HCT116 (cell line): ENCODE measurements around the gene GAK. TPM values are rescaled to one million over a fixed set of nuclear protein-coding genes. Genes with fewer than 3 reads are reported as not detected.

Source experiments
- ATAC-seq: fragments of 200-7000 bp; cut with Tn5 transposase; 2 replicates; pipeline ENCODE4 v1.9.1; 2020; ENCODE audit warnings: mild to moderate bottlenecking, moderate library complexity
- BruUV-seq: library from RNA; stranded (reverse); fragments of 400-500 nt; replicated peaks from 2 replicates; lab custom pipeline; 2021; lab: Mats Ljungman, UMichigan
- CTCF ChIA-PET: fragments of 300-600 bp; sonication (Branson Sonifier 250); formaldehyde crosslinking; loops from one replicate; lab custom pipeline; 2021; ENCODE audit warnings: antibody characterized with exemption; lab: Charles Lee
- POLR2A ChIA-PET: fragments of 300-600, 350-600 bp; sonication (Branson Sonifier 250); formaldehyde crosslinking; loops from one replicate; lab custom pipeline; 2021; ENCODE audit warnings: antibody characterized with exemption; lab: Charles Lee
- RAD21 ChIA-PET, 2 experiments: fragments of 300-600 bp; sonication (Branson Sonifier 250); formaldehyde crosslinking; loops; one replicate each; lab custom pipeline; 2023; ENCODE audit warnings: low total read pairs in 2 of 2; ENCODE audit not compliant: uncharacterized antibody in 2 of 2, unreplicated experiment in 2 of 2, low non-redundant PET in 1 of 2; lab: Charles Lee
- DNase-seq: peaks from one replicate; pipeline ENCODE4 v3.0.0-alpha.2; 2010; ENCODE audit warnings: low read depth, low spot score
- H2AFZ ChIP-seq: fragments of 200-600 bp; shearing (Covaris generic), sonication (generic); 2 replicates; pipeline ENCODE4 v1.6.1; 2017; ENCODE audit warnings: low read depth, mixed run types, mixed read lengths, antibody characterized with exemption, low read length; ENCODE audit not compliant: poor library complexity, severe bottlenecking
- H3K27ac ChIP-seq: 2 replicates; pipeline ENCODE4 v1.5.1; 2012; ENCODE audit warnings: low read depth, low read length
- H3K27me3 ChIP-seq: fragments of 200-600 bp; sonication (generic); 2 replicates; pipeline ENCODE4 v1.6.1; 2016; ENCODE audit warnings: mixed run types, low read length, mixed read lengths; ENCODE audit not compliant: insufficient read depth
- H3K36me3 ChIP-seq, 2 experiments: fragments of 200-500 bp in 1 of 2; fragments of 200-600 bp in 1 of 2; sonication (Bioruptor generic) in 1 of 2; sonication (generic) in 1 of 2; 2 replicates each; pipeline versions ENCODE4 v1.5.1 to v1.6.1; 2014 to 2016; ENCODE audit warnings: low read length in 2 of 2, inconsistent platforms in 1 of 2, mixed read lengths in 1 of 2, mixed run types in 1 of 2; ENCODE audit not compliant: insufficient read depth in 2 of 2, control insufficient read depth in 1 of 2
- H3K4me1 ChIP-seq, 2 experiments: fragments of 200-600 bp in 1 of 2; sonication (generic) in 1 of 2; 2 replicates each; pipeline versions ENCODE4 v1.5.1 to v1.6.1; 2012 to 2017; ENCODE audit warnings: low read length in 2 of 2, inconsistent platforms in 1 of 2, mild to moderate bottlenecking in 1 of 2, mixed read lengths in 1 of 2, mixed run types in 1 of 2, moderate library complexity in 1 of 2; ENCODE audit not compliant: insufficient read depth in 2 of 2, control insufficient read depth in 1 of 2
- H3K4me2 ChIP-seq: fragments of 200-600 bp; sonication (generic); 2 replicates; pipeline ENCODE4 v1.6.1; 2017; ENCODE audit warnings: mixed run types, low read length, mixed read lengths
- H3K4me3 ChIP-seq, 2 experiments: fragments of 200-600 bp in 1 of 2; sonication (generic) in 1 of 2; replicated peaks in 1 of 2; 2 replicates each; pipeline ENCODE4 v1.5.1; 2011 to 2016; ENCODE audit warnings: low read length in 2 of 2, control low read depth in 1 of 2, low read depth in 1 of 2, mild to moderate bottlenecking in 1 of 2, mixed read lengths in 1 of 2, mixed run types in 1 of 2
- H3K79me2 ChIP-seq: fragments of 200-600 bp; sonication (generic); 2 replicates; pipeline ENCODE4 v1.6.1; 2017; ENCODE audit warnings: mild to moderate bottlenecking, mixed run types, low read length, moderate library complexity, mixed read lengths; ENCODE audit not compliant: insufficient read depth
- H3K9ac ChIP-seq: fragments of 200-600 bp; sonication (generic); 2 replicates; pipeline ENCODE4 v1.6.1; 2016; ENCODE audit warnings: low read length, mixed read lengths
- H3K9me2 ChIP-seq: fragments of 200-600 bp; sonication (generic), shearing (Covaris generic); 2 replicates; pipeline ENCODE4 v1.6.1; 2017; ENCODE audit warnings: mixed run types, mild to moderate bottlenecking, moderate library complexity; ENCODE audit not compliant: insufficient read depth
- H3K9me3 ChIP-seq, 2 experiments: fragments of 200-500 bp in 1 of 2; fragments of 200-600 bp in 1 of 2; sonication (Bioruptor generic) in 1 of 2; sonication (generic) in 1 of 2; 2 replicates each; pipeline ENCODE4 v1.6.1; 2014 to 2017; ENCODE audit warnings: low read length in 2 of 2, mixed read lengths in 2 of 2, inconsistent platforms in 1 of 2, low read depth in 1 of 2, mild to moderate bottlenecking in 1 of 2, mixed run types in 1 of 2, moderate library complexity in 1 of 2; ENCODE audit not compliant: control insufficient read depth in 1 of 2, insufficient read depth in 1 of 2
- H4K20me1 ChIP-seq: fragments of 200-600 bp; sonication (generic), shearing (Covaris generic); 2 replicates; pipeline ENCODE4 v1.6.1; 2017; ENCODE audit warnings: mixed run types, mild to moderate bottlenecking, moderate library complexity; ENCODE audit not compliant: insufficient read depth
- CBX3 ChIP-seq: IDR thresholded peaks from 2 replicates; pipeline ENCODE4 v1.6.1; 2012; ENCODE audit warnings: low read depth
- CEBPB ChIP-seq: IDR thresholded peaks from 2 replicates; pipeline ENCODE4 v1.6.1; 2012; ENCODE audit warnings: low read depth
- ELF1 ChIP-seq: IDR thresholded peaks from 2 replicates; pipeline ENCODE4 v1.6.1; 2012; ENCODE audit warnings: low read depth, borderline replicate concordance
- EZH2 ChIP-seq: fragments of 200-600 bp; sonication (generic); IDR thresholded peaks from 2 replicates; pipeline ENCODE4 v1.6.1; 2017; ENCODE audit warnings: antibody characterized with exemption, mixed run types
- FOSL1 ChIP-seq: IDR thresholded peaks from 2 replicates; pipeline ENCODE4 v1.6.1; 2012; ENCODE audit warnings: low read depth
- JUND ChIP-seq: IDR thresholded peaks from 2 replicates; pipeline ENCODE4 v1.6.1; 2012
- POLR2A ChIP-seq: IDR thresholded peaks from 2 replicates; pipeline ENCODE4 v1.7.0; 2011; ENCODE audit warnings: borderline replicate concordance; ENCODE audit not compliant: insufficient read depth, insufficient read length; ENCODE audit errors: extremely low read depth
- POLR2AphosphoS5 ChIP-seq: IDR thresholded peaks from 2 replicates; pipeline ENCODE4 v1.6.1; 2011; ENCODE audit warnings: mild to moderate bottlenecking, low read depth, low read length, moderate library complexity
- RAD21 ChIP-seq: IDR thresholded peaks from 2 replicates; pipeline ENCODE4 v1.6.1; 2012; ENCODE audit warnings: low read depth, mild to moderate bottlenecking
- SIN3A ChIP-seq: IDR thresholded peaks from 2 replicates; pipeline ENCODE4 v1.6.1; 2012; ENCODE audit warnings: low read depth
- SP1 ChIP-seq: IDR thresholded peaks from 2 replicates; pipeline ENCODE4 v1.6.1; 2012; ENCODE audit warnings: low read depth
- SRF ChIP-seq: IDR thresholded peaks from 2 replicates; pipeline ENCODE4 v1.6.1; 2012; ENCODE audit warnings: low read depth
- TCF7L2 ChIP-seq: IDR thresholded peaks from 2 replicates; pipeline ENCODE4 v1.7.0; 2011; ENCODE audit warnings: borderline replicate concordance, inconsistent platforms; ENCODE audit not compliant: insufficient read depth, insufficient read length; ENCODE audit errors: extremely low read depth
- YY1 ChIP-seq: IDR thresholded peaks from 2 replicates; pipeline ENCODE4 v1.6.1; 2011; ENCODE audit warnings: low read length, low read depth, moderate library complexity, mild to moderate bottlenecking; ENCODE audit not compliant: insufficient replicate concordance; ENCODE audit errors: extremely low read depth
- ZFX ChIP-seq: fragments of 450-650 bp; IDR thresholded peaks from 2 replicates; pipeline ENCODE4 v1.6.1; 2017
- ZNF274 ChIP-seq: fragments of 200-500 bp; sonication (Bioruptor generic); IDR thresholded peaks from 2 replicates; pipeline ENCODE4 v1.6.1; 2014; ENCODE audit warnings: mild to moderate bottlenecking, low read depth, low read length, inconsistent platforms
- intact Hi-C: fragments of 100-400 bp; cut with micrococcal nuclease; formaldehyde crosslinking; loops from 2 replicates; pipeline ENCODE4 v1.10.0; 2022
- total RNA-seq: library from RNA; stranded (reverse); gene quantifications from one replicate; pipeline ENCODE4 v1.2.1, GENCODE V29; 2021; ENCODE audit not compliant: unreplicated experiment
- TF ChIP-seq, protein P1 (sequence below): IDR thresholded peaks from 2 replicates; pipeline ENCODE4 v1.6.1; 2012
- TF ChIP-seq, protein P2 (sequence below): IDR thresholded peaks from 2 replicates; pipeline ENCODE4 v1.6.1; 2012; ENCODE audit warnings: low read depth
- TF ChIP-seq, protein P3 (sequence below), 3 experiments: fragments of 200-600 bp in 1 of 3; sonication (generic) in 1 of 3; IDR thresholded peaks in 2 of 3; conservative IDR thresholded peaks in 1 of 3; 2 replicates each; pipeline ENCODE4 v1.5.1; 2012 to 2017; ENCODE audit warnings: low read depth in 2 of 3, low read length in 2 of 3, antibody characterized with exemption in 1 of 3, borderline replicate concordance in 1 of 3, control low read depth in 1 of 3, mild to moderate bottlenecking in 1 of 3, mixed read lengths in 1 of 3, mixed run types in 1 of 3, moderate library complexity in 1 of 3; ENCODE audit not compliant: insufficient read depth in 1 of 3
- TF ChIP-seq, protein P4 (sequence below): IDR thresholded peaks from 2 replicates; pipeline ENCODE4 v1.6.1; 2012

Gene GAK
- total RNA-seq, 1 experiment from 2014 or later: 123 TPM

DNA sequence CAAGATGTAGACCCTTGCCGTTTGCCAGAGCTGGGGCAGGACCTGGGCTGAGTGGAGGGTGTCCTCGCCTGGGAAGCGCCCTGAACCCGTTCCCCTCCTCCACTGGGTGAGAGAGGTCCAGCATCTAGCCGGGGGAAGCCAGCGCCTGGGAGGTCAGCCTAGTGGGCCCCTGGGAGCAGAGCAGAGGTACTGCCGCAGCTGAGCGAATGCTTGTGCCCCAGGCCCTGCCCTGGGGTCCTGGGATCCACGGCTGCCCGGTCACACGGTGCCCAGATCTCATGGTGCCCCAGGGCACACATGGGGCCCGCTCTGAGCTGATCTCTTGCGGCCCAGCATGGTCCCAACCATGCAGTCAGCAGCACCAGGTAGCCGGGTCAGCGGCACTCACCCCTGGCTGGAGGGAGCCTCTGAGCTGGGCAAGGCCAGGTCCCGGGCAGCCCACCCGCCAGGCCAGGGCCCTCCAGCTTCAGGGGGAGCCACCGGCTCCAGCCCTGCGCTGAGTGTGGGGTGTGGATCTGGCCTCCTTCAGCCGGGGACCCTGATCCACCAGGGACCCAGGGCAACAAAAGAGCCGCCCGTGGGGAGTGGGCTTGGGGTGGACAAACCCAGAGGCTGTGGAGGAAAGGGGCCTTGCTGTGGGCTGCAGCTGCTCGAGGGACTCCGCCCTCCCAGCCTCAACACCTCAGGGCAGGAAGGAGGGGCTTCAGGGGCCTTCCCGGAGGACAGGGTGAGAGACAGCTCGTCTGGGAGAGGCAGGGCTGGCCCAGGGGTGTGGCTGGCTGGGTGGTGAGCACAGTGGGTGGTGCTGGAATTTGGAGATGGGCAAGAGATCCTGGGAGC is 102.1 kb downstream of the GAK start (continued):
- TF ChIP-seq SIN3A: no peak
- TF ChIP-seq, protein P1, sequence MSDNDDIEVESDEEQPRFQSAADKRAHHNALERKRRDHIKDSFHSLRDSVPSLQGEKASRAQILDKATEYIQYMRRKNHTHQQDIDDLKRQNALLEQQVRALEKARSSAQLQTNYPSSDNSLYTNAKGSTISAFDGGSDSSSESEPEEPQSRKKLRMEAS: no peak

DNA sequence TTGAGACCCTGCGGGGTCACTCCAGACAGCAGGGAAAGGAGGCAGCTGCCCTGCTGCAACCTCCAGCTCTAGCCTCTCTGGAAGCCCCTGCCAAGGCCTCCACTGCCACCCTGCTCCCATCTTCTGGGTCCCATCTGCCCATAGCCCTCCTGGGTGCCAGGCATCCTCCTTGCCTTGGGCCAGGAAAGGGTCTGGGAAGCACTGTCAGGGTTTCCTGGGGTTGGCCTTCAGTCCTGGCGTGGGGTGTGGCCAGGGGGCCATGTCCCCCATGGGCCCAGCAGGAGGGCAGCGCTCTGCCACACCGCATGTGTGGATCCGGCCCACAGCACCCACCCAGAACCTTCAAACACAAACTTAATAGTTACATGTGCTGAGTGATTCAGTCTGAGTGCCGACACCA is 102.8 kb downstream of the GAK start:
- H3K36me3 ChIP-seq: no peaks in the 10 kb centered on the region
- no peaks in the 10 kb centered on the region for H3K9me3 ChIP-seq
- ChIA-PET POLR2A (no interaction called here), RAD21 (no interaction called here), CTCF (no interaction called here)
- H3K9me2 ChIP-seq: no peaks in the 10 kb centered on the region
- H2AFZ ChIP-seq: no peak overlapping the region
- H3K27me3 ChIP-seq: no peaks in the 10 kb centered on the region
- no peak overlapping the region for H3K9ac ChIP-seq
- no peaks in the 10 kb centered on the region for H4K20me1 ChIP-seq
- H3K4me1 ChIP-seq: peaks cover 0 to 3% of the 10 kb centered on the region in 2 experiments; a peak in 1 of 4 replicates
- H3K4me3 ChIP-seq: no peak overlapping the region
- no peak overlapping the region for H3K27ac ChIP-seq
- ATAC-seq (0 out of 2 replicates have a peak, but pooled peaks have one; percentile 1), DNase-seq (no peak)
- H3K4me2 ChIP-seq: no peak overlapping the region
- BruUV-seq: no TSS peak
- no peaks in the 10 kb centered on the region for H3K79me2 ChIP-seq
- intact Hi-C loops: no loop called here
- no peak for TF ChIP-seq EZH2
- TF ChIP-seq TCF7L2: no peak
- TF ChIP-seq RAD21: no peak
- TF ChIP-seq CEBPB: no peak
- no peak for TF ChIP-seq ZFX
- TF ChIP-seq, protein P2, sequence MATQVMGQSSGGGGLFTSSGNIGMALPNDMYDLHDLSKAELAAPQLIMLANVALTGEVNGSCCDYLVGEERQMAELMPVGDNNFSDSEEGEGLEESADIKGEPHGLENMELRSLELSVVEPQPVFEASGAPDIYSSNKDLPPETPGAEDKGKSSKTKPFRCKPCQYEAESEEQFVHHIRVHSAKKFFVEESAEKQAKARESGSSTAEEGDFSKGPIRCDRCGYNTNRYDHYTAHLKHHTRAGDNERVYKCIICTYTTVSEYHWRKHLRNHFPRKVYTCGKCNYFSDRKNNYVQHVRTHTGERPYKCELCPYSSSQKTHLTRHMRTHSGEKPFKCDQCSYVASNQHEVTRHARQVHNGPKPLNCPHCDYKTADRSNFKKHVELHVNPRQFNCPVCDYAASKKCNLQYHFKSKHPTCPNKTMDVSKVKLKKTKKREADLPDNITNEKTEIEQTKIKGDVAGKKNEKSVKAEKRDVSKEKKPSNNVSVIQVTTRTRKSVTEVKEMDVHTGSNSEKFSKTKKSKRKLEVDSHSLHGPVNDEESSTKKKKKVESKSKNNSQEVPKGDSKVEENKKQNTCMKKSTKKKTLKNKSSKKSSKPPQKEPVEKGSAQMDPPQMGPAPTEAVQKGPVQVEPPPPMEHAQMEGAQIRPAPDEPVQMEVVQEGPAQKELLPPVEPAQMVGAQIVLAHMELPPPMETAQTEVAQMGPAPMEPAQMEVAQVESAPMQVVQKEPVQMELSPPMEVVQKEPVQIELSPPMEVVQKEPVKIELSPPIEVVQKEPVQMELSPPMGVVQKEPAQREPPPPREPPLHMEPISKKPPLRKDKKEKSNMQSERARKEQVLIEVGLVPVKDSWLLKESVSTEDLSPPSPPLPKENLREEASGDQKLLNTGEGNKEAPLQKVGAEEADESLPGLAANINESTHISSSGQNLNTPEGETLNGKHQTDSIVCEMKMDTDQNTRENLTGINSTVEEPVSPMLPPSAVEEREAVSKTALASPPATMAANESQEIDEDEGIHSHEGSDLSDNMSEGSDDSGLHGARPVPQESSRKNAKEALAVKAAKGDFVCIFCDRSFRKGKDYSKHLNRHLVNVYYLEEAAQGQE: no peak
- no peak for TF ChIP-seq POLR2A
- no peak for TF ChIP-seq JUND
- no peak for TF ChIP-seq YY1
- TF ChIP-seq ELF1: no peak
- no peak for TF ChIP-seq POLR2AphosphoS5
- TF ChIP-seq, protein P3, sequence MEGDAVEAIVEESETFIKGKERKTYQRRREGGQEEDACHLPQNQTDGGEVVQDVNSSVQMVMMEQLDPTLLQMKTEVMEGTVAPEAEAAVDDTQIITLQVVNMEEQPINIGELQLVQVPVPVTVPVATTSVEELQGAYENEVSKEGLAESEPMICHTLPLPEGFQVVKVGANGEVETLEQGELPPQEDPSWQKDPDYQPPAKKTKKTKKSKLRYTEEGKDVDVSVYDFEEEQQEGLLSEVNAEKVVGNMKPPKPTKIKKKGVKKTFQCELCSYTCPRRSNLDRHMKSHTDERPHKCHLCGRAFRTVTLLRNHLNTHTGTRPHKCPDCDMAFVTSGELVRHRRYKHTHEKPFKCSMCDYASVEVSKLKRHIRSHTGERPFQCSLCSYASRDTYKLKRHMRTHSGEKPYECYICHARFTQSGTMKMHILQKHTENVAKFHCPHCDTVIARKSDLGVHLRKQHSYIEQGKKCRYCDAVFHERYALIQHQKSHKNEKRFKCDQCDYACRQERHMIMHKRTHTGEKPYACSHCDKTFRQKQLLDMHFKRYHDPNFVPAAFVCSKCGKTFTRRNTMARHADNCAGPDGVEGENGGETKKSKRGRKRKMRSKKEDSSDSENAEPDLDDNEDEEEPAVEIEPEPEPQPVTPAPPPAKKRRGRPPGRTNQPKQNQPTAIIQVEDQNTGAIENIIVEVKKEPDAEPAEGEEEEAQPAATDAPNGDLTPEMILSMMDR (IDR thresholded peaks at IDR 0.05 in 2 of 3, conservative IDR thresholded peaks at IDR 0.05 in 1 of 3; ENCODE audit: borderline replicate concordance in 1 of 3, insufficient read depth in 1 of 3, low read depth in 2 of 3, low read length in 2 of 3): no peak
- TF ChIP-seq FOSL1: no peak
- no peak for TF ChIP-seq SIN3A
- TF ChIP-seq ZNF274: no peak
- no peak for TF ChIP-seq SP1
- TF ChIP-seq CBX3: no peak
- TF ChIP-seq, protein P4, sequence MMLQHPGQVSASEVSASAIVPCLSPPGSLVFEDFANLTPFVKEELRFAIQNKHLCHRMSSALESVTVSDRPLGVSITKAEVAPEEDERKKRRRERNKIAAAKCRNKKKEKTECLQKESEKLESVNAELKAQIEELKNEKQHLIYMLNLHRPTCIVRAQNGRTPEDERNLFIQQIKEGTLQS: no peak
- no peak for TF ChIP-seq SRF
